ENCODE results near the gene JOSD1.

GRCh38 chr22:38700270-38700788 is 414 bp downstream of the JOSD1 start:
- TF ChIP-seq SP1 (IDR thresholded peaks at IDR 0.05; ENCODE audit: low read depth, low read length) (no peak), CTCF (IDR thresholded peaks at IDR 0.05 in 2 of 3, conservative IDR thresholded peaks at IDR 0.05 in 1 of 3; ENCODE audit: control insufficient read depth in 2 of 3, extremely low read depth in 1 of 3, insufficient read depth in 1 of 3, low read depth in 3 of 3, low read length in 3 of 3) (no peak), SMAD5 (IDR thresholded peaks at IDR 0.05; ENCODE audit: low read depth) (no peak; the same call in 1 of the 2 replicates), E2F4 (IDR thresholded peaks at IDR 0.05; ENCODE audit: low read depth, low read length) (no peak), MEF2A (IDR thresholded peaks at IDR 0.05; ENCODE audit: insufficient read depth, low read depth, low read length) (no peak), BCL11A (IDR thresholded peaks at IDR 0.05; ENCODE audit: low read depth, low read length) (no peak), EP300 (IDR thresholded peaks at IDR 0.05; ENCODE audit: borderline replicate concordance in 1 of 2, control insufficient read depth in 1 of 2, low read depth in 2 of 2, low read length in 2 of 2) (no peak), IKZF1 (conservative IDR thresholded peaks at IDR 0.05) (no peak), REST (IDR thresholded peaks at IDR 0.05; ENCODE audit: low read depth, low read length) (no peak), CEBPZ (IDR thresholded peaks at IDR 0.05; ENCODE audit: low read depth, low read length) (no peak)
